Dermis blood vessel endothelial cell (primary cell): ENCODE measurements around the gene ADRA2A. TPM values are rescaled to one million over a fixed set of nuclear protein-coding genes. Genes with fewer than 3 reads are reported as not detected.

ENCODE experiments used
- DNase-seq: peaks from one replicate; pipeline ENCODE4 v3.0.0; 2010
- total RNA-seq: library from RNA; depleted of rRNA; stranded (reverse); fragments of >200 nt; gene quantifications from 2 replicates; pipeline ENCODE4 v1.2.3, GENCODE V29; 2014

Gene ADRA2A
- total RNA-seq, 1 donor from 2014 or later, result not detected

DNA sequence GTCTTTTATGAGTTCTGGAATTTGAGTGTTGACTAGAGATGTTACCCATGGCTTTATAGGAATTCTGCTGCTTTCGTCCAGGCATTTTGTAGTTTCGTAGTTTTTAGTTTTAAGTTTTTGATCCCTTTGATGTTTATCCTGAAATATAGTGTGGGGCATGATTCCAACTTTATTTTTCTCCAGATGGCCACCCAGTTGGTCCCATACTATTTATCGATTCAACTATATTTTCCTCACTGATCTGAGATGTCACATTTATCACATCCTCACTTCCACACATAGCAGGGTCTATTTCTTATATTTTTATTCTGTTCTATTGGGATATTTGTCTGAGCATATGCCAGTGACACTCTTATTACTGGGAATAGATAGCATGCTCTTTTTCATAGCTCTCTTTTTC, 33.9 kb downstream of the ADRA2A start:
- DNase-seq, result no peak

DNA sequence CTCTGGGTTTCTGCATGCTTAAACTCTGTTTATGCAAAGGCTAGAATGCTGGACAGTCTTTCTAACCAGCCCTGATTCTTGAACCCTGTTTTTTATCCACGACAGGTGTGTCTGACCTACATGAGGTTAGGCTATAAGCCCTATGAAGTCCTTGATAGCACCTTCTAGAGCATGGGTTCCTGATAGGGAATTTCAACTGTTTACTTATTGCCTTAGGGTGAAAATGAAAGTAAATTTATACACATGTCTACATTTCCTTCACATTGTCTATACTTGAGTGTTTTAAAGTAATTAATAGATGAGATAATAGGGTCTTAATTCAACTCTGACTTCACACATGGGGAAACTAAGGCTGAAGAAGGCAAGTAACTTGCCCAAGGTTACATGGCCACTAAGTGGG, 35.5 kb downstream of the ADRA2A start:
- no peak for DNase-seq

DNA sequence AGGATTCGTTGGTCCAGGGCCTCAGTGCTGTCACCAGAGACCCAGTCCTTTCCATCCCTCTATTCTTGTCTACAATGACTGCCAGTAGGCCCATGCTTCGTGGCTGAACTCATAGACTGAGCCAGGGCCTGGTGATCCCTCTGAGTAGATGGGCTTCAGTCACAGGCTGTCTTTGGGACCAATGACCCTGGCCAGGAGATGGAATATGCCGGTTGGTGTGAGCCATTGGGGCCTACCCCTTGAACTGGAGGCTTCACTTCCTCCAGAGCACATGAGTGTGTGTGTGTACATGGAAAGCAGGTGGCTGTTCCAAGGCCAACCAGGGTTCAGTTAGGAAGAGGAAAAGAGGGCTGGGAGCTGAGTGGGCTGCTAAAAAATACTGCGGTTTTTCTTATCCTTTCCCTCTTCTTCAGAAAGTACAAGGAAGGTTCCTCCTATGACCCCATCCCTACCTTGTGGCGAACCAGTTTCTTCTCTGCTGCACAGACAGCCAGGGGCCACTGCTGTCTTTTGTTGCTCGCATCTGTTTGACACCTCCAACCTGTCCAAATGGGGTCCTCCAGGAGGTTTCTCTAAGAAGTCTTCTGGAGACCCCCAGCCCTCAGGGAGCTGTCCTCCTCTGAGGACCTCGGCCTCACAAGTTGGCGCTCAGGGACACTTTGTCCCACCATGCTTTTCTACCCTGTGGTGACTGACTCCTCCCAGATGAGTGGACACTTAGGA, 36.6 kb downstream of the ADRA2A start:
- DNase-seq, result no peak

DNA sequence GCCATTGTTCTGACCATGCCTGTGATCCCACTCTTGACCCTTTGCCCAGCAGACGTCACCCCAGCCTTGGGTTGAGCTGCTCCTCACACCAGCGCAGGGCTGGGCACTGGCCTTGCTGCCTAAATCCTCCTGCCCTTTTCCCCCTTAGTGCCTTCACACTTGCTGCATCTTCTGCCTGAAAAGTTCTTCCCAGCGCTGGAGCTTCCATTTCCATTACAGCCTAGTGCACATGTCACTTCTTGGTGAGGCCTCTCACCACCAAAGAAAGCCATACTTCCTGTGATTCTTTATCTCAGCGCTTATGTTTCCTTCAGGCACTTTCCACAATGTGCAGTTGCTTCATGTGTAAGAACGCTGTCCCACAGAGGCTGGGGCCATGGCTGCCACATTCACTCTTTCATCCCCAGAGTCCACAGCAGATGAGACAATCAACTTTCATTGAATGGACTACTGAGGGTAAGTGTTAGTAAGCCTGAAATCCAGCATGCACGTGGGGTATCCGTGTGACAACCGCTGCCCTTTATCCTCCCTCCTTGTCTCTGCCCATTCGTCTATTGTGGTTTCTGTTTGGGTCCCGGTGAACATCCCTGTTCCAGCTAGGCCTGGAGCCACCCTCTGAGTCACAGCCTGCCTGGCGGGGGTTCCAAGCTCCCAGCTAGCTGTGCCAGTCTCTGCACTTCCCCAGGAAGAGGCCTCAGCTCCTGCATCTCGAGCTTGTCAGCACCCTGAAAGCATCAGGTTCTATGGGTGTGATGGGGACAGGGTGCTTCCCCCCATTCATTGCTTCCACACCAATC, 37.3 kb downstream of the ADRA2A start:
- no peak for DNase-seq

DNA sequence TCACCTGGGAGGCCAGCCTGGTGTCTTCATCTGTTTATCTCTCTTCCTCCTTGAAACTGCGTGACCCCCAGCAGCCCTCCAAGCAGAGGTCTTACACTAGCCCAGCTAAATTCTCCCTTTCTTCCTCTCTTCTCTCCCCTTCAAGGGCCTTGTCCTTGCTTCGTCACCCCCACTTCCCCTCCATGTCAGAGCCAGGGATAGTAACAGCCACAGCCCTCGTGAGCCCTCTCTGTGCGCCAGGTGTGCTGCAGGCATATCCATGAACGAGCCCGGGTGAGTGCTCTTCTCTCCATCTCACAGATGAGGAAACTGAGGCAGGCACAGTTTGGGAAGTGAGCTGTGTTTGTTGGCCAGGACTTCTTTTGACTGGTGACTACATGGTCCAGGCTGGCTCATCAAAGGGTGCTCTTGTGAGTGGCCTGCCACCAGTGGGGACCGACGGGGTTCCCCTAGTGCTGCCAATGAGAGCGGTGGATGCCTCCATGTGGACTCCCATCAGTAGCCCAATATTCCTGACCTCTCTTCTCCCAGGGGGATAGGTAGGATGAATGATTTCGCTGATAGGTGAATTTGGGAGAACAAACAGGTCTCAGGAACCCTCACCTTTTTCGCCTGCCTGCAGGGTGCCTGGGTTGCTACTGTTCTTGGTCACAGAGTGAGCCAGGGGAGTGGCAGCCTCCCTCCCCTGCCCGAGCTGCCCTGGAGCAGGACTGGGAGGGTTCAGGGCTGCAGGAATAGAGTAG, 38.1 kb downstream of the ADRA2A start:
- no peak for DNase-seq

DNA sequence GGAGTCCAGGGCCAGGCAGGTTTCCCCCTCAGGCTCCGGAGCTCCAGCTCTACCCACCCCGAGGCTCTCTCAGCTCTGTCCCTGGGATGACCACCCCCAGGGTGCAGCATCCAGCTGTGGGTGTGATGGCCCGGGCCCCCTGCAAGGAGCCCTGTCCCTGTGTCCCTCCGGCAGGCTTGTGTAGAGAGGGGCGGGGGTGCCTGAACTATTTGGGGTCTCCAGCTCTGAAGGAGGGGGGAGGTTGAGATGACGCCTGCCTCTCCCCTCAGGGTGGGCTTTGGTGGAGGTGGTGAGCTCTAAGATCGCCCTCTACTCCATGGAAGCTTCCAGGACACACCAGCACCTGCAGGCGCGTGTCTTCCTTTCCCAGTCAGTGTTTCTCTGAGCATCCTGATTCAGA, 39.4 kb downstream of the ADRA2A start:
- no peak for DNase-seq

DNA sequence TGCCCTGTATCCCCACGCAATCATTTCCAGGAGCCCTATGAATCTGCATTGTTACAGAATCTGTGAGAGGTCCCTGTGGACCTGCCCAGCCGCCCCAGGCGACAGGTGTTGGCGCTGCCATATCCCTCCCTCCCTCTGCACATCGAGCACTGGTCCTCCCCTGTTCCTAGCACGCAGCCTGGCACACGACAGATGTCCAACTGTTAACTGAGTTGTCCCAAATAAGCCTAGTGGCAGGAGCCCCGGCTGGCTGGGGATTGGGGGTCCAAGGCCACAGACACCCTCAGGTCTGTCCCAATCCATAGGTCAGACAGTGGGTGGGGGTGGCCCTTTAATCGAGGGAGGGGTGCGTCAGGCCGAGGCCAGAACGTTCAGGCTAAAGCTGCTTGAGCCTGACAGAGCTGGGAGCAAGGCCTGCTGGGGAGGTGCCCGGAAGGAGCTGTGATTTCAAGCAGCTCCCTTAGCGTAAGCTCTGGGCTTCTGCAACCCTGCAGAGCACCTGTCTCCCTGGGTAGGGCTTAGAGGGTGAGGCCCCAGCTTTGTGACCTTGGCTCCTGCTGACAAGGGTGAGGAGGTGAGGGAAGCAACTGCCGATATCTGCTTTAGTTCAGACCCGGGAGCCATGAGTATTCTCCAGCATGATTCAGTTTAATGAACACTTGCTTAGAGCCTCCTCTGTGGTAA, 40.1 kb downstream of the ADRA2A start:
- DNase-seq, result no peak

DNA sequence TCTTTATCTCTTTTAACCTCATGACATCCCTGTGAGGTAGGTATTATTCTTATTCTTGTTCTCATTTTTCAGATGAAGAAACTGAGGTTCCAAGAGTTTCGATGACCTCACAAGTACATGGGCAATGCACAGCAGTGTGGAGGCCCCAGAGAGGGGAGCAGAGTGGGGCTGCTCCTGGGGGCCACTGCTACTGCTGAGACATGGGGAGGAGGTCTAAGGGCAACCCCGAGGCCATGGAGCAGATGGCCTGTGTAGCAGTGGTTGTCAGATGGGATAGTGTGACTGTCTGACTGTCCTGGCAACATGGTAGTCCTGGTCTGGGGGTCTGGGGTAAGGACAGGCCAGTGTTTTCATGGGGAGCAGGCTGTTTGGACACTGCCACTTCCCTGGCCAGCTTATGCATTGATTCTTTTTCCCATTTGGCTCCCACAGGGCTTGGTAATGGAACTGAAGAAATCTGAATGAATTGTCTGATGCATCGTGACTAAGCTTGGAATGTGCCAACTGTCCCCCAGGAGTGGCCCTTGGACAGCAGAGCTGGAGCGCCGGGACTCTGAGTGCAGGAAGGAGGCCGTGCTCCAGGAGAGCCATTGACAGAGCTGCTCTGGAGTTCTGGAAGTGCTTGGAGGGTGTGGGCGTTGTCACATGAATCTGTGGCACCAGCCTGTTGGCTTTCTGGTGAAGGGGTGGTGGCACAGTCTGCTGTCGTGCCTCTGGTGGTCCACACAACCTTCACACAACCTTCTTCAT, 40.9 kb downstream of the ADRA2A start:
- DNase-seq, result no peak

DNA sequence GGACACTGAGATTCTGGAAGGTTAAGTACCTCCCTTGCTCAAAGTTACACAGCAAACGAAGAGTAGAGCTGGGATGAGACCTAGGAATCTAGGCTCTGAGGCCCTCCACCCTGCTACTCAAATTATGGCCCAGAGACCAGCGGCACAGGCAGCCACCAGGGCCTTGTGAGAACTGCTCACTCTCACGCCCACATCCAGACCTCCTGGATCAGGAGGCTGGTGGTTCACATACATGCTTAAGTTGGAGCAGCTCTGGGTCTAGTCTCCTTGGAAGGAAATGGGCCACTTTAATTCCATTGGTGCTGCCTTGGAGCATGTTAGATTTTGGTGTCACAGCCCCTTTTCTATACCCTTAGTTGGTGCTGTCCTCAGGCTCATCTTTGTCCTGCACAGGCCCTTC, 41.9 kb downstream of the ADRA2A start:
- no peak for DNase-seq

DNA sequence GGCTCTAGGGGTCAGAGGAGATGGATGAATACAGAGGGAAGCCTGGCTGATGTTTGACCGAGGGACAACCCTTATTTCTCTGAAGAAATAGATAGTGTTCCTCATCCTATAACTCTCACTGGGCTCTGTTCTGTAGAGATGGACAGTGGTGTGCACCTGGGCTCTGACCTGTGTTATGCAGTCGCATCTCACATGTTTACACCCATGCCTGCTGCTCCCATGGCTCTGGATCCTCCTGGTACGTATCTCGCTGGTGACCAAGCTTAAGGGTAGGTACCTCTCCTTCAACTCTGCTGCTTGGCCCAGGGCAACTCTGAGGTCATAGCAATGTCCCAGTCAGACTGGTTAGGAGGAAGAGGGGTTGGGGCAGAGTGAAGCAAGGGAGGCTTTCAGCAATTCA, 42.8 kb downstream of the ADRA2A start:
- no peak for DNase-seq

DNA sequence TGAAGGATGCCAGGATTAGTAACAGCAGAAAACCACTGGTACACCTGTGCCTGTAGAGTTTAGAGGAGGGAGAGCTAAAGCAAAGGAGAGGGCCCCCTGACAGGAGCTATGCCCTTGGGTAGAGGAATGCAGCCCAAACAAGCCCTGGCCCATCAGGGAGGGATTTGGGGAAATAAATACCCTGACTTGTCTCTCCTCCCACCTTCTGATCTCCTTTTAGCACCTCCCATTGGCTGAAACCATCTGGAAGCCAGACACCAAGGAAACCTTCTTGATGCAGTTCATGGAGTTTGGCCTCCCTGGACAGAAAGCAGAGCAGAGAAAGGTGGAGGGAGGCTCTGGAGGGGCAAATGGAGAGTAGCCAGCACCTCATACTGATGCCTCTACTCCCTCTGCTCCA, 45.3 kb downstream of the ADRA2A start:
- DNase-seq, result no peak

DNA sequence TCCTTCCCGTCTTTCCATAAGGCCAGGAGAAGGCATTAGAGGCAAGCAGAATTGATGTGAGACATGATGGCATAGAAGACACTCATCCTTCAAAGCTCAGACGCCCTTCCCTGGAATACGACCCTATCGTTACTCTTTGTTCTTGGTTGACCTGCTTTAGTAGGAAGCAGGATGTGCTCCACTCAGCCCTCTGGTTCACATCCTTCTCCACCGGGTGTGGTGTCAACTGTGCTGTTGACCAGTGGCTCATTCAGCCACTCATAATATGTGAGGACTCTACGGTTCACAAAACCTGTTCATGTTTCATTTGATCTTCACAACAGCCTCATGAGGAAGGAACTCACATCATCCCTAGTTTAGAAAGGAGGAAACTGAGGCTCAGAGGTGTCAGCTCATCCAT, 47.1 kb downstream of the ADRA2A start:
- DNase-seq, result no peak

DNA sequence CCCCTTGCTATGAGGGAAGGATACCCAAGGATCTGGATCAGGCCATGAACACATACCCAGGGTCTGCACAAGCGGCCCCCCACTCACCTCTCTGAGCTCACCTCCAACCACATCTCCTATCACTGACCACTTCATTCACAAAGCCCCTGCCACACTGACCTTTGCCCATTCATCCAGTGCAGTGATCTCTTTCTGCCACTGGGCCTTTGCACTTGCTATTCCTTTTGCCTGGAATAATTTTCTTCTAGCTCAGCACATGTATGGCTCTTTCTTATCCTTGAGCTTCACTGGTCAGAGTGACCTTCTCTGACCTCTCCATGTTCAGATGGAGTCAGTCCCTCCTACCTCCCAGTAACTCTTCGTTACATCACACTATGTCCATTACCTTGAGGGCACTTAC, 48.3 kb downstream of the ADRA2A start:
- DNase-seq, result no peak

DNA sequence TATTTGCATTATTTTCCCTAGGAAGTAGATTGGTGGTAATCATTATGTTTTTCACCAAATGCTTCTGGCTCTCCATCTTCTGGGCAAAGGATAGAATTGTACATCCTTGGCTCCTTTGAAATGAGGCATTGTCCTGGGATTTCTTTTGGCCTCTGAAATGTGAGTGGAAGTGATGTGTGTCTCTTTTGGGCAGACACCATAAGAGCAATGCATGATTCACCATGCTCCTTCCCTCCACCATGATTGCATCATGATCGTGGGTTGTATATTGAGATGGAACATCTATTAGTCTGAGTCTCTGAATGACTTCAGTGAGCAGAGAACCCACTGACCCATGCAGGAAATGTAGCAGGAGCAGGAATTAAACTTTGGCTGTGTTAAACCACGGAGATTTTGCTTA, 49.2 kb downstream of the ADRA2A start:
- no peak for DNase-seq

DNA sequence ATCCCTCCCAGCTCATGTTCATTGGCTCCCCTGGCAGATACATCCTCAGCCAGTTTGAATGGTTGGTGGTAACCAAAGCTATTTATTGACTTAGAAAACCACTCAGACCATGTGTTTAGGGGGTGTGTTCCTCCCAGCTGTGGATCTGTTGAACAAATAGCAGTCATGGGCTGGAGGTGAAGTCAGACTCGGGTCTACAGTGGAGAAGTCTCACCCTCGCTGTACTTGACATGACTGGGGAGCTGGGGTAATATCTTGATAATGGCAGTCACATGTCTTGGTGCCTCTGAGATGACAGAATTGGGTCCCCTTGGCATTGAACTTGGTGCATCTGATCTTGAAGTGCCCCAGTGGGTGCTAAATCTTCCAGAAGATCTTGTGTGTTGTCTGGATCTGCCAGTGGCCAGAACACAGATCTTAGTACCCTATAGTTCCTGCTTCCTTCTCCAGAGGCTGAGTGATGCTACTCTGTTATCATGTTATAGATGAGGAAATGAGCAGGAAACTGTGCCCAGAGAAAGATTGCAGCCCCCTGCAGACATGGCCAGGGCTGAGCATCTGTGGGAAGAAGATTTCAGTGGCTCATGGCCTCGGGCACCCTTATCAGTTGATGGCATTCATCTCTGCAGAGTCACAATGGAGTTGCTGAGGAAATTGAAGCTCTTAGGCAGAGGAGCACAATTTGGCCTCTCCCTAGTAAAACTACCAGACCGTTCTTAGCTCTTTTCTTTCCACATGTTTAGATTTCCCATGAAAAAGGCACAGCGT, 50.4 kb downstream of the ADRA2A start:
- no peak for DNase-seq

DNA sequence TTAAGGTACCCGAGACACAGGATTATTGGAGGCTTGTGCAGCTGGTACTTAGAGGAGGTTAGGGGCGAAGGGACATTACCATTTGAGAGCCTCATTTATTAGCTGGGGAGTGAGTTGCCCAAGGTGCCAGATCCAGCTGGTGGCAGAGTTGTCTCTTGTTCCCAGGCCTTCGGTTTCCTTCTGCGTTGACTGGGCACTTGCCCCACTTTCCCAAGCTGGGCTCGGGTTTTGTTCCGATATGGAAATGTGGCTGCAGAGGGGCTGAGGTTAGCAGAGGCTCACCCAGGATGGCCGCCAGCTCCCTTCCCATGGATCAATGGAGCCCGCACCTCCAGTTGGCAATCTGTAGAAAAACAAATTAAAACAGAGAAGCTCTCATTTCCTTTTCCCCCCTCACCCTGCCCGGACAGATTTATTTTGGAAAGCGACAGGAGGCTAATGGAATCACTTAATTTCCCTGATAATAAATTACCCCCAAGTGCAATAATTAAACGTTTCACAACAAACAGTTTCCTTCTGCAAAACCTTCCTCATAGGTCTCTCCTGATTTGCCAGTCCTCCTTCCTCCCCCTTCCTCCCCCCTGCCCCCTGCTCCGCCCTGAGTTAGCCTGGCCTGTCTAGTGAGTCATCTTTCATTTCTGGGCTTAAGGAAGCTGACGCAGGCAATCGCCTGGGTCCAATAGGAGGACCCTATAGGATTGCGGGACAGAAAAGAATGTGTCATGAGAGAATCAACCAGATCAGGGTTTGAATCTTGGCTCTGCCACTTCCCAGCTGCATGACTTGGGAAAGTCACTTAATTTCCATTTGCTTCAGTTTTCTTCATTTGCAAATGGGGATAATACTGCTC, 51.7 kb downstream of the ADRA2A start:
- DNase-seq, result peak; percentile 39

DNA sequence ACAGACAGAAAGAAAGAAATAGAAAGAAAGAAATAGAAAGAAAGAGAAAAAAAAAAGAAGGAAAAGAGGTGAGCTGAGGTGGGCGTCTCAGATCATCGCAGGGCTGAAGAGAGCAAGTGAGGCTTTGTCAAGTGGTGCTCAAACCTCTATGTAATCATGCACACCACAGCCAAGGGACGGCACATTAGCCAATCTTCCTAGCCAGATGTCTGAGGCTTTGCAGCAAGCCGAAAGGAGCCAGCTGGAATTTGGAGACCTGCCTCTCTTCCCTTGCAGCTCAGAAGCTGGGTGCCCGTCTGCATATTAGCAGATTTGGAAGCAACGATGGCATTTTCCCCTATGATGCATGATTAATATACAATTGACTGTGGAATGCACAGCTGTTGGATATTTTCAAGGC, 52.5 kb downstream of the ADRA2A start:
- DNase-seq, result no peak

DNA sequence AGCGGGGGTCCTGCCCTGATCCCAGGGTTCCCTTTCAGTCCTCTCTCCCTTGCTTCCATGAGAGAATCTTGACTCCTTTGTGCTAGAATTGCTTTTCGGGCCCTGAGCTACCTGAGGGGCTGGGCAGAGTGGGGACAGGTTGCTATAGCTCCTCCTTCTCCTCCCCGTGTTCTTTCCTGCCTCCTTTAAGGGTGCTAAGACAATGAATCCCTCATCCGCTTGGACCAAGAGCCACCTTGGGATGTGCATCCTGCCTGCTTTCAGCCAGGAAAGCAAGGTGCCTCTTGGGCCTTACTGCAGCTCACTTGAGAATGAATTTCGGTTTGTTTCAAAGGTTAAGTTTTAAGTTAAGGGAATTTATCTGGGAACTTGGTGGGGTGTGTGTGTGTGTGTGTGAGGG, 53.6 kb downstream of the ADRA2A start:
- no peak for DNase-seq
